ENCODE results near the gene RSRC1. TPM values are rescaled to one million over a fixed set of nuclear protein-coding genes. Genes with fewer than 3 reads are reported as not detected.

The RSRC1 gene
- total and polyA plus RNA-seq, 2 of the 8 experiments (the other 6 are each of a cell fraction or from before 2014, with no cell fraction given): 2.0 to 27.9 TPM

DNA sequence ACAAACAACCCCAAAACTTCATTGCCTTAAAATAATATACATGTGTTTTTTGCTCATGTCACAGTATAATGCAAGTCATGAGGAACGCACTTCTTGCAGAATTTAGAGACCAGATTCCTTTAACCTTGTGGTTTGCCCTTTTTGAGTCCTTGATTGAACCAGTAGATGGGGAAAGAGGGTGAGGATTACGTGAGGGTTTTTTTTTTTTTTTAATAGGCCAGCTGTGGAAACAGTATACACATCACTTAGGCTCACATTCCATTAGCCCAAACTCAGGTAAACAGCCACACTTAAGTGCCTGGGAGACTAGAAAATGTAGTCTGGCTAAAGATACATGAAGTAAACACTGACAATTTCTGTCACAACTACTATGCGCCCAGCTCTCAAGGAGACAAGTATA lies 346.2 kb downstream of the RSRC1 start:
- Histone ChIP-seq H3K14ac (ENCODE audit: insufficient read length) (no peak overlapping the region), H3K4me3 (ENCODE audit: extremely low read depth in 1 of 4, insufficient read depth in 2 of 4, low read depth in 3 of 4, low read length in 4 of 4) (no peak overlapping the region), H2BK20ac (ENCODE audit: low read length) (no peak overlapping the region), H3K23ac (ENCODE audit: insufficient read length) (no peak overlapping the region), H3K23me2 (ENCODE audit: low read depth, low read length) (no peaks in the 10 kb centered on the region), H4K8ac (ENCODE audit: extremely low read depth, insufficient read depth, low read length) (no peak overlapping the region), H3K18ac (ENCODE audit: extremely low read depth, low read length) (no peak overlapping the region), H2BK5ac (ENCODE audit: low read depth, low read length) (no peak overlapping the region), H3K79me1 (ENCODE audit: low read depth, low read length) (no peaks in the 10 kb centered on the region), H3K4me2 (ENCODE audit: insufficient read depth in 1 of 2, low read depth in 2 of 2, low read length in 2 of 2) (no peak overlapping the region), H3K9me3 (ENCODE audit: insufficient read depth in 2 of 2, low read depth in 1 of 2, low read length in 1 of 2) (no peaks in the 10 kb centered on the region), H3K4ac (replicated peaks; ENCODE audit: insufficient read length, low read depth, low read length) (no peak overlapping the region), H3K27ac (ENCODE audit: low read depth, low read length) (no peak overlapping the region), H4K5ac (ENCODE audit: insufficient read length, low read depth, low read length) (no peak overlapping the region), H3K56ac (replicated peaks; ENCODE audit: insufficient read length, low read depth, low read length) (no peak overlapping the region), H3K79me2 (ENCODE audit: control insufficient read depth in 1 of 2, insufficient read depth in 2 of 2, low read length in 2 of 2) (no peaks in the 10 kb centered on the region), H2AK5ac (ENCODE audit: low read depth, low read length) (no peak overlapping the region), H2BK15ac (ENCODE audit: low read length) (no peak overlapping the region), H2AFZ (ENCODE audit: low read length) (no peak overlapping the region), H3K4me1 (replicated peaks in 1 of 4; ENCODE audit: control insufficient read depth in 3 of 4, insufficient read depth in 4 of 4, low read length in 3 of 4) (no peaks in the 10 kb centered on the region; a peak in 1 of 7 replicates), H4K20me1 (replicated peaks in 1 of 2; ENCODE audit: control insufficient read depth in 1 of 2, insufficient read depth in 2 of 2, low read length in 2 of 2) (no peaks in the 10 kb centered on the region), H2BK120ac (replicated peaks; ENCODE audit: low read depth, low read length) (no peak overlapping the region), H2BK12ac (ENCODE audit: low read depth, low read length) (no peak overlapping the region), H3K36me3 (ENCODE audit: control insufficient read depth in 2 of 4, insufficient read depth in 4 of 4, low read length in 3 of 4) (no peaks in the 10 kb centered on the region), H4K91ac (replicated peaks; ENCODE audit: insufficient read length, low read length) (no peak overlapping the region), H3K27me3 (replicated peaks in 1 of 4; ENCODE audit: control insufficient read depth in 3 of 4, extremely low read depth in 1 of 4, insufficient read depth in 3 of 4, low read length in 3 of 4) (no peaks in the 10 kb centered on the region), H3K9ac (replicated peaks in 1 of 4; ENCODE audit: extremely low read depth in 1 of 4, low read depth in 3 of 4, low read length in 3 of 4) (no peak overlapping the region)
- WGBS, 2 experiments (ENCODE audit: extremely low coverage in 1 of 2, insufficient coverage in 1 of 2, insufficient read length in 1 of 2, insufficient replicate concordance in 2 of 2, low coverage in 1 of 2, low lambda C conversion rate in 2 of 2, missing lambda C conversion rate in 1 of 2): 84% methylated on average over 3 of the region's 3 CpGs; no CpG with 5 or more reads in 1 of the 2 experiments
- FAIRE-seq (no peak), DNase-seq (ENCODE audit: low read depth in 1 of 2, low spot score in 2 of 2) (no peak)
- POLR2A ChIA-PET (ENCODE audit: partially characterized antibody): no interaction called here
- CTCF ChIA-PET (ENCODE audit: partially characterized antibody): no interaction called here
- TF ChIP-seq ZNF274 (IDR thresholded peaks at IDR 0.05; ENCODE audit: borderline replicate concordance, extremely low read depth, low read length) (no peak), CHD2 (IDR thresholded peaks at IDR 0.05; ENCODE audit: low read length) (no peak), SIRT6 (IDR thresholded peaks at IDR 0.05; ENCODE audit: low read length) (no peak), EZH2 (IDR thresholded peaks at IDR 0.05; ENCODE audit: low read depth, low read length, severe bottlenecking) (no peak), EGR1 (IDR thresholded peaks at IDR 0.05; ENCODE audit: borderline replicate concordance, low read depth, low read length) (no peak), TAF1 (IDR thresholded peaks at IDR 0.05; ENCODE audit: low read depth, low read length) (no peak)

Measured in H1 (cell line).